HepG2 (cell line): ENCODE data around the gene CHST13. TPM values are rescaled to one million over a fixed set of nuclear protein-coding genes. Genes with fewer than 3 reads are reported as not detected.

Experiments
- ATAC-seq: fragments of 200-7000 bp; cut with Tn5 transposase; 3 replicates; pipeline ENCODE4 v1.9.1; 2020; ENCODE audit warnings: mild to moderate bottlenecking, moderate library complexity
- BruUV-seq: library from RNA; stranded (reverse); fragments of 400-500 nt; replicated peaks from 2 replicates; lab custom pipeline; 2021; lab: Mats Ljungman, UMichigan
- CTCF ChIA-PET: fragments of 300-600 bp; formaldehyde crosslinking; extraction: SDS; loops from one replicate; lab custom pipeline; 2021; ENCODE audit warnings: low total read pairs, inconsistent platforms, low intra/inter-chr PET ratio; lab: Yijun Ruan, JAX
- POLR2A ChIA-PET: fragments of 350-600 bp; sonication (Branson Sonifier 250); formaldehyde crosslinking; loops from one replicate; lab custom pipeline; 2020; ENCODE audit warnings: antibody characterized with exemption, inconsistent platforms; lab: Yijun Ruan, JAX
- DNase-seq: peaks from one replicate; pipeline ENCODE4 v3.0.0-alpha.2; 2015; ENCODE audit warnings: low spot score
- FAIRE-seq: peaks from 3 replicates; lab custom pipeline; 2011; peaks lifted over from hg19 to GRCh38; lab: Jason Lieb, UNC
- H2AFZ ChIP-seq: one replicate; pipeline ENCODE4 v1.6.1; 2011; ENCODE audit warnings: low read length, inconsistent platforms
- H3K27ac ChIP-seq: fragments of 300-600 bp; 3 replicates; pipeline ENCODE4 v1.8.0; 2011; ENCODE audit warnings: mixed run types, mild to moderate bottlenecking, mixed read lengths, low read length, inconsistent platforms; ENCODE audit not compliant: insufficient read depth; ENCODE audit errors: extremely low read length
- H3K27me3 ChIP-seq, 2 experiments: fragments of 200-600 bp in 1 of 2; 2 replicates in 1 of 2; 3 replicates in 1 of 2; pipeline versions ENCODE4 v1.6.0 to v1.8.0; 2011; ENCODE audit warnings: low read length in 2 of 2, mild to moderate bottlenecking in 2 of 2, moderate library complexity in 2 of 2, inconsistent platforms in 1 of 2; ENCODE audit not compliant: insufficient read depth in 2 of 2, control insufficient read depth in 1 of 2
- H3K36me3 ChIP-seq, 2 experiments: fragments of 200-600 bp in 1 of 2; replicated peaks in 1 of 2; 2 replicates in 1 of 2; 3 replicates in 1 of 2; pipeline versions ENCODE4 v1.5.1 to v1.8.0; 2011; ENCODE audit warnings: low read length in 2 of 2, inconsistent platforms in 1 of 2; ENCODE audit not compliant: insufficient read depth in 2 of 2, control insufficient read depth in 1 of 2
- H3K4me1 ChIP-seq: 2 replicates; pipeline ENCODE4 v1.5.1; 2012; ENCODE audit warnings: low read length, inconsistent platforms; ENCODE audit not compliant: insufficient read depth
- H3K4me2 ChIP-seq: 2 replicates; pipeline ENCODE4 v1.6.0; 2011; ENCODE audit warnings: low read depth, low read length, inconsistent platforms
- H3K4me3 ChIP-seq, 3 experiments: fragments of 200-600 bp in 1 of 3; sonication (generic), shearing (Covaris generic) in 1 of 3; replicated peaks in 1 of 3; 2 replicates each; pipeline ENCODE4 v1.5.1; 2011 to 2016; ENCODE audit warnings: low read length in 3 of 3, inconsistent platforms in 2 of 3, low read depth in 2 of 3, mild to moderate bottlenecking in 2 of 3, control low read depth in 1 of 3, mixed read lengths in 1 of 3; ENCODE audit not compliant: insufficient read depth in 1 of 3
- H3K79me2 ChIP-seq: one replicate; pipeline ENCODE4 v1.6.1; 2011; ENCODE audit warnings: low read length, inconsistent platforms; ENCODE audit not compliant: insufficient read depth
- H3K9ac ChIP-seq: 2 replicates; pipeline ENCODE4 v1.6.0; 2011; ENCODE audit warnings: mild to moderate bottlenecking, low read depth, low read length, inconsistent platforms; ENCODE audit not compliant: insufficient read depth
- H3K9me3 ChIP-seq: 2 replicates; pipeline ENCODE4 v1.5.1; 2012; ENCODE audit warnings: mild to moderate bottlenecking, low read length
- H4K20me1 ChIP-seq: 2 replicates; pipeline ENCODE4 v1.6.0; 2011; ENCODE audit warnings: inconsistent platforms, mild to moderate bottlenecking, low read length, moderate library complexity; ENCODE audit not compliant: insufficient read depth
- KIAA2018 ChIP-seq: sonication (generic); formaldehyde crosslinking; IDR thresholded peaks from 2 replicates; pipeline ENCODE4 v1.5.0; 2020; ENCODE audit warnings: mild to moderate bottlenecking, missing genetic modification reagents, borderline replicate concordance
- RFXAP ChIP-seq: sonication (generic); formaldehyde crosslinking; IDR thresholded peaks from 2 replicates; pipeline ENCODE4 v1.4.0; 2020; ENCODE audit warnings: missing genetic modification reagents, borderline replicate concordance
- SKI ChIP-seq: fragments of 450-650 bp; IDR thresholded peaks from one replicate; pipeline ENCODE4 v1.6.1; 2018; ENCODE audit warnings: mild to moderate bottlenecking; ENCODE audit not compliant: partially characterized antibody
- SMAD3 ChIP-seq: sonication (generic); formaldehyde crosslinking; IDR thresholded peaks from 2 replicates; pipeline ENCODE4 v1.4.0; 2020; ENCODE audit warnings: missing genetic modification reagents
- TBX3 ChIP-seq: fragments of 450-650 bp; IDR thresholded peaks from 2 replicates; pipeline ENCODE4 v1.6.1; 2017; ENCODE audit warnings: antibody characterized with exemption, mild to moderate bottlenecking, inconsistent platforms, borderline replicate concordance
- YEATS2 ChIP-seq: sonication (generic); formaldehyde crosslinking; IDR thresholded peaks from 2 replicates; pipeline ENCODE4 v1.4.0; 2020; ENCODE audit warnings: missing genetic modification reagents, borderline replicate concordance
- ZC3H13 ChIP-seq: sonication (generic); formaldehyde crosslinking; IDR thresholded peaks from 2 replicates; pipeline ENCODE4 v1.8.1; 2023; ENCODE audit warnings: mild to moderate bottlenecking, missing genetic modification reagents, moderate library complexity
- ZNF7 ChIP-seq: IDR thresholded peaks from 2 replicates; pipeline ENCODE4 v1.6.1; 2016; ENCODE audit warnings: missing biosample characterization, missing genetic modification reagents
- WGBS: methylation state at CpG from one replicate; pipeline ENCODE4 v1.1.6; 2017; ENCODE audit warnings: low lambda C conversion rate; 5-methylcytosine and 5-hydroxymethylcytosine counted together
- in situ Hi-C: cut with HindIII; loops from 2 replicates; pipeline ENCODE4 v1.10.0; 2017; ENCODE audit warnings: low pct_unique_long_range_greater_than_20kb; ENCODE audit not compliant: extremely low pct_ligation_motif_present
- intact Hi-C: fragments of 100-400 bp; cut with micrococcal nuclease; formaldehyde crosslinking; loops from one replicate; pipeline ENCODE4 v1.10.0; 2022; ENCODE audit not compliant: unreplicated experiment
- polyA plus RNA-seq, 8 experiments: library from polyadenylated mRNA; depleted of rRNA in 3 of 8; stranded (reverse) in 7 of 8; unstranded in 1 of 8; fragments of >200 nt; fragmentation: Illumina TruSeq in 4 of 8; extraction: Trizol in 4 of 8; gene quantifications; 2 replicates each; pipeline versions ENCODE4 v1.2.1 to v1.2.3, GENCODE V29; 2011 to 2016; ENCODE audit warnings: low read depth in 4 of 8, missing spikeins in 1 of 8, mixed read lengths in 1 of 8; ENCODE audit not compliant: insufficient read depth in 1 of 8
- total RNA-seq, 5 experiments: library from RNA; depleted of rRNA; stranded (reverse); fragments of >200 nt; fragmentation: Illumina TruSeq; extraction: Trizol; gene quantifications; 2 replicates each; pipeline ENCODE4 v1.2.3, GENCODE V29; 2016; ENCODE audit warnings: low read depth in 1 of 5

CHST13 gene
- total and polyA plus RNA-seq, 2 of the 13 experiments (the other 11 are each of a cell fraction or from before 2014, with no cell fraction given), result 32.0 to 43.1 TPM

GRCh38 chr3:126512026-126512425 is 11.9 kb upstream of the CHST13 start (continued):
- TF ChIP-seq ZC3H13 (no peak), SKI (no peak), YEATS2 (CRISPR knock-in tag) (no peak)

- H3K4me1 ChIP-seq, result peaks cover 23% of the 10 kb centered on the region
- no peak overlapping the region for H2AFZ ChIP-seq
- H3K27me3 ChIP-seq, result peaks cover 0 to 3% of the 10 kb centered on the region in 2 experiments; a peak in 1 of 5 replicates
- H3K9ac ChIP-seq, result no peak overlapping the region
- ChIA-PET POLR2A (interaction anchor here (2.2 kb wide), 1 partner anchor 16 kb away, joined by 4 read pairs; no protein-coding TSS in a partner anchor), CTCF (no interaction called here)
- no peaks in the 10 kb centered on the region for H3K36me3 ChIP-seq
- no peak for TF ChIP-seq ZNF7
- H3K4me3 ChIP-seq, result no peak overlapping the region
- WGBS, result 83% methylated on average over 2 of the region's 12 CpGs
- intact Hi-C loops (no loop called here), in situ Hi-C loops (no loop called here)
- no peaks in the 10 kb centered on the region for H4K20me1 ChIP-seq
- no TSS peak for BruUV-seq
- ATAC-seq, result no peak
- no peaks in the 10 kb centered on the region for H3K9me3 ChIP-seq
- no peak for DNase-seq
- no peaks in the 10 kb centered on the region for H3K79me2 ChIP-seq
- no peak overlapping the region for H3K4me2 ChIP-seq
- FAIRE-seq, result no peak
- H3K27ac ChIP-seq, result no peak overlapping the region
These were observed 10.9 kb upstream of the CHST13 start for GRCh38 chr3:126512916-126513650.

GRCh38 chr3:126514161-126514560 is 9.8 kb upstream of the CHST13 start:
- DNase-seq (no peak), ATAC-seq (no peak), FAIRE-seq (no peak)
- no peak overlapping the region for H3K27ac ChIP-seq
- H3K79me2 ChIP-seq, result no peaks in the 10 kb centered on the region
- BruUV-seq, result no TSS peak
- CTCF ChIA-PET, result no interaction called here
- intact Hi-C loops, result no loop called here
- in situ Hi-C loops, result no loop called here
- 72% methylated on average over 11 of the region's 11 CpGs for WGBS
- H3K4me1 ChIP-seq, result peaks cover 28% of the 10 kb centered on the region
- H3K4me2 ChIP-seq, result no peak overlapping the region
- H3K9me3 ChIP-seq, result no peaks in the 10 kb centered on the region
- no peaks in the 10 kb centered on the region for H3K36me3 ChIP-seq
- no peaks in the 10 kb centered on the region for H4K20me1 ChIP-seq
- no peak overlapping the region for H3K4me3 ChIP-seq
- H2AFZ ChIP-seq, result no peak overlapping the region
- POLR2A ChIA-PET, result interaction anchor here (1.4 to 2.2 kb wide), 2 partner anchors 10 to 15 kb away, joined by 4 to 5 read pairs; partner anchors contain the start of gene CHST13
- peaks cover 0 to 3% of the 10 kb centered on the region in 2 experiments; a peak in 1 of 5 replicates for H3K27me3 ChIP-seq
- H3K9ac ChIP-seq, result no peak overlapping the region
- TF ChIP-seq TBX3, result no peak
- no peak for TF ChIP-seq SMAD3
- TF ChIP-seq RFXAP (CRISPR knock-in tag), result no peak
- TF ChIP-seq KIAA2018 (CRISPR knock-in tag), result no peak
